ENCODE data around the gene CCDC179.

DNA sequence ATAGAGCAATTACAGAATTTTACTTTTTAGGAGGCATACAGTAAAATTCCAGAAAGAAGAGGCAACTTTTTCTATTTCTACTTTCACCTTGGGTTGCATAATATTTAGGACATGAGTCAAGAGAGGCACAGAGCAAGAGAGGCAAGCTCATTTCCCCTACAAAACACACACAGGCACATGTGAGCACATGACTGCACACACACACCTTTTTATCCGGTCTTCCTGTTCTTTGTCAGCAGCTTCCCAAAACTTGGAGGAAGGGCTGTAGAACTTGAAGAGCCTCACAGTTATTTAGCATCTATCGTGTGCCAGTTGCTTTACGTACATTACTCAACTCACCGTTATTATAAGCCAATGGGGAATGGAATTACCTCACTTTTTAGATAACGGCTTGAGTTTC is 37.8 kb upstream of the CCDC179 start:
- TF ChIP-seq CTCF (conservative IDR thresholded peaks at IDR 0.05): no peak
- no peak for TF ChIP-seq EZH2 (IDR thresholded peaks at IDR 0.05; ENCODE audit: low read depth)
